H1 (cell line): ENCODE data around the gene COPZ1. TPM values are rescaled to one million over a fixed set of nuclear protein-coding genes. Genes with fewer than 3 reads are reported as not detected.
A peak's percentile ranks its signal among the peaks of the same experiment; 100 is the strongest.

Experiments
- CTCF ChIA-PET: fragments of 300-600 bp; sonication (Branson Sonifier 250); formaldehyde crosslinking; loops from one replicate; lab custom pipeline; 2021; ENCODE audit not compliant: partially characterized antibody; lab: Charles Lee
- POLR2A ChIA-PET: fragments of 300-600 bp; sonication (Branson Sonifier 250); formaldehyde crosslinking; loops from one replicate; lab custom pipeline; 2021; ENCODE audit warnings: inconsistent platforms; ENCODE audit not compliant: partially characterized antibody; lab: Charles Lee
- DNase-seq, 2 experiments: peaks; one replicate each; pipeline versions ENCODE4 v3.0.0 to v3.0.0-alpha.2; 2010 to 2022; ENCODE audit warnings: low spot score in 2 of 2, low read depth in 1 of 2, mixed read lengths in 1 of 2
- FAIRE-seq: peaks from 2 replicates; lab custom pipeline; 2011; peaks lifted over from hg19 to GRCh38; lab: Jason Lieb, UNC
- H2AFZ ChIP-seq: 2 replicates; pipeline ENCODE4 v1.8.1; 2012; ENCODE audit warnings: low read length, inconsistent platforms
- H2AK5ac ChIP-seq: 2 replicates; pipeline ENCODE4 v1.6.1; 2013; ENCODE audit warnings: low read depth, low read length
- H2BK120ac ChIP-seq: replicated peaks from 2 replicates; pipeline ENCODE3; 2013; ENCODE audit warnings: low read depth, low read length, inconsistent platforms
- H2BK12ac ChIP-seq: 2 replicates; pipeline ENCODE4 v1.6.1; 2013; ENCODE audit warnings: low read depth, low read length
- H2BK15ac ChIP-seq: 2 replicates; pipeline ENCODE4 v1.6.1; 2013; ENCODE audit warnings: low read length
- H2BK20ac ChIP-seq: 2 replicates; pipeline ENCODE4 v1.6.1; 2013; ENCODE audit warnings: low read length
- H2BK5ac ChIP-seq: 2 replicates; pipeline ENCODE4 v1.6.1; 2013; ENCODE audit warnings: low read depth, low read length
- H3K14ac ChIP-seq: 2 replicates; pipeline ENCODE4 v1.6.1; 2013; ENCODE audit warnings: inconsistent platforms; ENCODE audit not compliant: insufficient read length
- H3K18ac ChIP-seq: 2 replicates; pipeline ENCODE4 v1.6.1; 2013; ENCODE audit warnings: low read length; ENCODE audit errors: extremely low read depth
- H3K23ac ChIP-seq: 2 replicates; pipeline ENCODE4 v1.6.1; 2013; ENCODE audit warnings: inconsistent platforms; ENCODE audit not compliant: insufficient read length
- H3K23me2 ChIP-seq: 2 replicates; pipeline ENCODE4 v1.6.1; 2013; ENCODE audit warnings: low read depth, low read length
- H3K27ac ChIP-seq: 2 replicates; pipeline ENCODE4 v1.6.1; 2011; ENCODE audit warnings: low read depth, low read length, inconsistent platforms
- H3K27me3 ChIP-seq, 4 experiments: replicated peaks in 1 of 4; 1 replicate in 1 of 4; 2 replicates in 3 of 4; pipeline versions ENCODE4 v1.6.1 to v1.8.1; 2011 to 2013; ENCODE audit warnings: low read length in 3 of 4, mild to moderate bottlenecking in 3 of 4, inconsistent platforms in 2 of 4, mixed read lengths in 2 of 4, moderate library complexity in 1 of 4; ENCODE audit not compliant: control insufficient read depth in 3 of 4, insufficient read depth in 3 of 4; ENCODE audit errors: extremely low read depth in 1 of 4
- H3K36me3 ChIP-seq, 4 experiments: 2 replicates each; pipeline versions ENCODE4 v1.6.1 to v1.8.1; 2011 to 2013; ENCODE audit warnings: mild to moderate bottlenecking in 4 of 4, low read length in 3 of 4, moderate library complexity in 2 of 4, control low read depth in 1 of 4, inconsistent platforms in 1 of 4; ENCODE audit not compliant: insufficient read depth in 4 of 4, control insufficient read depth in 2 of 4
- H3K4ac ChIP-seq: replicated peaks from 2 replicates; pipeline ENCODE3; 2013; ENCODE audit warnings: low read length, low read depth, mixed read lengths, inconsistent platforms; ENCODE audit not compliant: insufficient read length
- H3K4me1 ChIP-seq, 4 experiments: replicated peaks in 1 of 4; 1 replicate in 1 of 4; 2 replicates in 3 of 4; pipeline versions ENCODE4 v1.6.1 to v1.8.1; 2011 to 2013; ENCODE audit warnings: low read length in 3 of 4, inconsistent platforms in 2 of 4, mixed read lengths in 1 of 4; ENCODE audit not compliant: insufficient read depth in 4 of 4, control insufficient read depth in 3 of 4
- H3K4me2 ChIP-seq, 2 experiments: 2 replicates each; pipeline versions ENCODE4 v1.6.1 to v1.8.1; 2011 to 2013; ENCODE audit warnings: low read depth in 2 of 2, low read length in 2 of 2, control low read depth in 1 of 2, inconsistent platforms in 1 of 2, mild to moderate bottlenecking in 1 of 2; ENCODE audit not compliant: insufficient read depth in 1 of 2
- H3K4me3 ChIP-seq, 4 experiments: fragments of 200-600, 300-600 bp in 1 of 4; sonication (generic), shearing (Covaris generic), sonication (Bioruptor Twin) in 1 of 4; 2 replicates each; pipeline versions ENCODE4 v1.5.1 to v1.8.1; 2011 to 2016; ENCODE audit warnings: low read length in 4 of 4, low read depth in 3 of 4, control low read depth in 2 of 4, inconsistent platforms in 2 of 4, mild to moderate bottlenecking in 2 of 4, mixed read lengths in 1 of 4, moderate library complexity in 1 of 4; ENCODE audit not compliant: insufficient read depth in 2 of 4; ENCODE audit errors: extremely low read depth in 1 of 4
- H3K56ac ChIP-seq: replicated peaks from 2 replicates; pipeline ENCODE3; 2013; ENCODE audit warnings: low read depth, mild to moderate bottlenecking, mixed read lengths, low read length, inconsistent platforms; ENCODE audit not compliant: insufficient read length
- H3K79me1 ChIP-seq: 2 replicates; pipeline ENCODE4 v1.6.1; 2013; ENCODE audit warnings: low read depth, low read length, control low read depth
- H3K79me2 ChIP-seq, 2 experiments: 2 replicates each; pipeline versions ENCODE4 v1.6.1 to v1.8.1; 2012 to 2013; ENCODE audit warnings: low read length in 2 of 2, mild to moderate bottlenecking in 2 of 2, inconsistent platforms in 1 of 2; ENCODE audit not compliant: insufficient read depth in 2 of 2, control insufficient read depth in 1 of 2
- H3K9ac ChIP-seq, 4 experiments: replicated peaks in 1 of 4; 1 replicate in 1 of 4; 2 replicates in 3 of 4; pipeline versions ENCODE4 v1.6.1 to v1.8.1; 2011 to 2013; ENCODE audit warnings: low read depth in 3 of 4, low read length in 3 of 4, control low read depth in 2 of 4, mild to moderate bottlenecking in 2 of 4, moderate library complexity in 2 of 4, inconsistent platforms in 1 of 4; ENCODE audit errors: extremely low read depth in 1 of 4
- H3K9me3 ChIP-seq, 2 experiments: 2 replicates each; pipeline versions ENCODE4 v1.6.1 to v1.8.1; 2012 to 2013; ENCODE audit warnings: mild to moderate bottlenecking in 2 of 2, moderate library complexity in 2 of 2, control low read depth in 1 of 2, inconsistent platforms in 1 of 2, low read depth in 1 of 2, low read length in 1 of 2, mixed read lengths in 1 of 2; ENCODE audit not compliant: insufficient read depth in 2 of 2
- H4K20me1 ChIP-seq, 2 experiments: replicated peaks in 1 of 2; 2 replicates each; pipeline versions ENCODE3 to v1.8.1; 2011 to 2013; ENCODE audit warnings: inconsistent platforms in 2 of 2, low read length in 2 of 2, mild to moderate bottlenecking in 1 of 2; ENCODE audit not compliant: insufficient read depth in 2 of 2, control insufficient read depth in 1 of 2
- H4K5ac ChIP-seq: 2 replicates; pipeline ENCODE4 v1.6.1; 2013; ENCODE audit warnings: low read length, low read depth, mixed read lengths, inconsistent platforms; ENCODE audit not compliant: insufficient read length
- H4K8ac ChIP-seq: 2 replicates; pipeline ENCODE4 v1.8.0; 2013; ENCODE audit warnings: mild to moderate bottlenecking, moderate library complexity, low read length, inconsistent platforms; ENCODE audit not compliant: insufficient read depth; ENCODE audit errors: extremely low read depth
- H4K91ac ChIP-seq: replicated peaks from 2 replicates; pipeline ENCODE3; 2013; ENCODE audit warnings: low read length, mixed read lengths, inconsistent platforms; ENCODE audit not compliant: insufficient read length
- EP300 ChIP-seq, 2 experiments: IDR thresholded peaks; 1 replicate in 1 of 2; 2 replicates in 1 of 2; pipeline ENCODE4 v1.6.1; 2011 to 2012; ENCODE audit warnings: low read depth in 2 of 2, low read length in 2 of 2, mild to moderate bottlenecking in 2 of 2, borderline replicate concordance in 1 of 2, inconsistent platforms in 1 of 2, moderate library complexity in 1 of 2
- SRF ChIP-seq: IDR thresholded peaks from 2 replicates; pipeline ENCODE4 v1.6.1; 2011; ENCODE audit warnings: mild to moderate bottlenecking, low read depth, low read length, moderate library complexity
- WGBS, 2 experiments: shearing (Covaris generic) in 1 of 2; methylation state at CpG; one replicate each; pipeline versions ENCODE4 v1.1.6 to v1.1.7; 2013 to 2015; ENCODE audit warnings: low lambda C conversion rate in 2 of 2, mixed read lengths in 2 of 2, inconsistent platforms in 1 of 2, low coverage in 1 of 2, missing lambda C conversion rate in 1 of 2; ENCODE audit not compliant: insufficient replicate concordance in 2 of 2, insufficient coverage in 1 of 2, insufficient read length in 1 of 2; ENCODE audit errors: extremely low coverage in 1 of 2, missing lambda C conversion rate in 1 of 2; 5-methylcytosine and 5-hydroxymethylcytosine counted together
- polyA plus RNA-seq, 7 experiments: library from polyadenylated mRNA; depleted of rRNA in 3 of 7; stranded (reverse) in 5 of 7; unstranded in 2 of 7; fragments of >200 nt in 5 of 7; fragments of 200-250 nt in 2 of 7; gene quantifications; 1 replicate in 5 of 7; 2 replicates in 1 of 7; 4 replicates in 1 of 7; pipeline versions ENCODE4 v1.2.1 to v1.2.3, GENCODE V29; 2011 to 2013; ENCODE audit warnings: missing spikeins in 2 of 7, mixed read lengths in 2 of 7
- total RNA-seq: library from RNA; stranded (reverse); fragmentation: NEBNext Ultra II Directional; extraction: Animal tissue kit (Norgen Biotek cat#: 25700); gene quantifications from 2 replicates; pipeline ENCODE4 v1.2.1, GENCODE V29; 2021

COPZ1 gene
- total and polyA plus RNA-seq, 2 of the 8 experiments (the other 6 are each of a cell fraction or from before 2014, with no cell fraction given): 103 to 133 TPM

- DNase-seq (no peak), FAIRE-seq (no peak)
- Histone ChIP-seq H2AK5ac (no peak overlapping the region), H3K4me2 (peak overlapping the region; percentile 85 to 97), H4K20me1 (no peaks in the 10 kb centered on the region), H3K79me1 (no peaks in the 10 kb centered on the region), H4K5ac (no peak overlapping the region), H4K91ac (peak overlapping the region; percentile 79), H3K27ac (no peak overlapping the region), H3K23ac (no peak overlapping the region), H4K8ac (no peak overlapping the region), H3K9ac (peak overlapping the region in 1 of 4 experiments; percentile 5; a peak in 2 of 7 replicates), H3K4ac (no peak overlapping the region), H3K27me3 (peaks cover 0 to 7% (median 0%) of the 10 kb centered on the region in 4 experiments; a peak in 1 of 7 replicates), H3K14ac (no peak overlapping the region), H2BK120ac (no peak overlapping the region), H2BK20ac (no peak overlapping the region; the same call in 1 of the 2 replicates), H3K4me3 (peak overlapping the region; percentile 24 to 63 (median 46)), H3K23me2 (peaks cover 6% of the 10 kb centered on the region; the same call in 1 of the 2 replicates), H3K9me3 (no peaks in the 10 kb centered on the region), H2BK5ac (peak overlapping the region; percentile 94; the same call in 1 of the 2 replicates), H2BK12ac (0 out of 2 replicates have a peak overlapping the region, but pooled peaks have one; percentile 10), H2BK15ac (no peak overlapping the region), H3K36me3 (no peaks in the 10 kb centered on the region; a peak in 1 of 8 replicates), H3K18ac (peak overlapping the region; percentile 98), H3K79me2 (no peaks in the 10 kb centered on the region), H2AFZ (no peak overlapping the region), H3K56ac (no peak overlapping the region), H3K4me1 (peaks cover 12 to 32% (median 21%) of the 10 kb centered on the region in 4 experiments)
- no peak for TF ChIP-seq SRF
- TF ChIP-seq EP300 (IDR thresholded peaks at IDR 0.05; ENCODE audit: borderline replicate concordance in 1 of 2, low read depth in 2 of 2, low read length in 2 of 2): no peak
- ChIA-PET CTCF (interaction anchor here (0.5 to 14.9 kb wide), 17 partner anchors 8 to 691 kb away, joined by 3 to 618 read pairs (median 4); partner anchors contain the start of gene COPZ1), POLR2A (interaction anchor here (0.7 to 4.8 kb wide), 12 partner anchors 9 to 58 kb away, joined by 3 to 105 read pairs (median 7); partner anchors contain the start of genes CBX5 and HNRNPA1)
- WGBS, 2 experiments: 67% methylated on average over 3 of the region's 3 CpGs; no CpG with 5 or more reads in 1 of the 2 experiments
Measured at GRCh38 chr12:54300225-54300731, 24.7 kb upstream of the COPZ1 start.
